ENCODE results near the gene SFRP5. TPM values are rescaled to one million over a fixed set of nuclear protein-coding genes. Genes with fewer than 3 reads are reported as not detected.

The SFRP5 gene
- total RNA-seq, 2 experiments from 2014 or later, result not detected

DNA sequence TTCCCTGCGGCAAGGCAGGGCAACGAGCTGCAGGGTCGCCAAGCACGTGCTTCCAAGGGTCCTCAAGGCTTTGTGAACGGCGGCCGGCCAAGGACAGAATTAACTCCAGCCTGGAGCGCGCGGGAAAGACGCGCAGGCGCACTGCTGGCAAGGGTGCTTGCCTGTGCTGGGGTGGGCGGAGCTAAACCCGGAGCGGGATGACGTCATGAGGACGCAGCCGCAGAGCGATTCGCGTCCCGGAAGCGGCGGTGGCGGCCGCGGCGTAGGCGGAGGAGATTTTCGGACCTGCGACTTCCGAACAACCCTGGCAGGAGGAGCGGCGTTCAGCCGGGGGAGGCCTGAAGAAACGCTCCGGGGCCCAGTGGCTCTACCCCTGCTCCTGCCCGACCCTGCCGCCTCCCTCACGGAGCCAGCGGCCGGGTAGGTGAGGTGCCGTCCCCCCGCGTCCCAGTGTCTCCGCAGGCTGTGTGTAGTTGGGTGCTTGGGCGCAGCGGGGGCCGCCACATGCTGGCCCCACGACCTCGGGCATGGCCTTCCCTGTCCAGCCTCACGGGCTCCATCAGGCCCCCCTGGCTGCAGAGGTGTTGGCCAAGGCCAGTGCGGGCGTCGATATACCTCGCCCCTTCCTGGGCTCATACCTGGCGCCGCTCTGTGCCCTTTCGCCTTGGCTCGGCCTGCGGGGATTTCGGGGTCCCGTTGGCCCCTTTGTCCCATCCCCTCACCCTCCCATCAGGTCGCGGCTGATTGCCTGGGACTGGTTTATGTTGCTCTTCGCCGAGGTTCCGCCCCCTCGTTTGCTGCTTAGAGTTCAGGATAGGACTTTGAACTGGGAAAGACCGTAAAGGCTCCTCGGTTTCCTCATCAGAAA lies 34.7 kb downstream of the SFRP5 start, which contains the start of gene ZFYVE27:
Gene ZFYVE27, plus strand, starts transcription at position 227 of the 868 bp plus-strand sequence. CDS start 1,350 bp downstream, outside the sequence.
- peaks cover 3% of the 10 kb centered on the region for H3K9me3 Mint-ChIP-seq
- peaks cover 29% of the 10 kb centered on the region for H3K36me3 Mint-ChIP-seq (ENCODE audit: low read depth)
- peaks cover 44% of the 10 kb centered on the region for H3K4me1 Mint-ChIP-seq
- DNase-seq, result peak; percentile 95
- no peaks in the 10 kb centered on the region for H3K27me3 Mint-ChIP-seq
- ChIA-PET POLR2A (no interaction called here), CTCF (interaction anchor here (0.7 to 4.1 kb wide), 11 partner anchors 9 to 50 kb away, joined by 4 to 20 read pairs (median 4); partner anchors contain the start of genes AVPI1 and MARVELD1)
- peak within 1 kb of the TSS; percentile 92 for H3K4me3 Mint-ChIP-seq
- peak within 1 kb of the TSS; percentile 96 for H3K27ac Mint-ChIP-seq

DNA sequence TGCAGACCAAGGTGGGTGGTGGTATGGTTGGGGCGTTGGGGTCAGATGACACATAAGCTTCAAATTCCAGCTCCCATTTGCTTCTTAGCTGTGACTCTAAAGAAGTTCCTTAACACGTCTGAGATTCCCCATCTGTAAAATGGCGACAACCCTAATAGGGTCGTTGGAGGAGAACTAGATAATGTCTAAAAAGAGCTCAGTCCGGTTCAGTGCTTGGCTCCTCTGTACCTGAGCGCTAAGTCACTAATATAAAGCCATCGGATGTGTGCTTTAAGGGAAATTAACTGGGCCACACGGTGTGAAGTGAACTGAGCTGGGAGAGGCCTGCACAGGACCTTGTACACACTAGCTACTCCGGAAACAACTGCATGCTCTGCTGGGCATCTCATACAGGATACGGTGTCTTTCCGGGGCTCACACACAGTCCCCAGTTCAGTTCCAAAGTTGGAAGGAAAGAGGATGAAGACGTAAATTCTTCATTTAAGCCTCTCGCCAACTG lies 35.3 kb downstream of the SFRP5 start:
- Mint-ChIP-seq H3K4me1 (peaks cover 42% of the 10 kb centered on the region), H3K36me3 (ENCODE audit: low read depth) (peaks cover 27% of the 10 kb centered on the region), H3K9me3 (peaks cover 3% of the 10 kb centered on the region), H3K27ac (peak overlapping the region; percentile 96), H3K4me3 (peak overlapping the region; percentile 92), H3K27me3 (no peaks in the 10 kb centered on the region)
- no peak for DNase-seq
- CTCF ChIA-PET, result interaction anchor here (0.7 to 4.1 kb wide), 12 partner anchors 9 to 59 kb away, joined by 3 to 20 read pairs (median 4); partner anchors contain the start of genes AVPI1 and MARVELD1
- POLR2A ChIA-PET, result no interaction called here

DNA sequence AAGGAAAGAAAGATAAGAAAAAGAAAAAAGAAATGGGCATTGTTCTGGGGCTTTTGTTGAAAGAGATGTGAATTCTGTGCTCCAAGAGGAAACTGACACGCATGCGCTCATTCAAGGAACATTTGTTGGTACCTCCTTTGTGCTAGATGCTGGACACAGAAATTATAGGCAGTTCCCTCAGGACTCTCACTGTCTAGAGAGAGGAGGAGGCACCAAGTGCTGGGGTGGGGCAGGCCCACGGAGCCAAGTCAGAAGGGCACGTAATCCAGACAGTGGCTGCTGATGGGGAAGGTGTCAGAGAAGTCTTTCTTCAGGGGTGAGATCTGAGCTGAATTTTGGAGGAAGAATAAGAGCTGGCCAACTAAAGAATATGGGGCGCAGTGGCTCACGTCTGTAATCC lies 37.8 kb downstream of the SFRP5 start:
- Mint-ChIP-seq H3K27me3 (peaks cover 3% of the 10 kb centered on the region), H3K9me3 (peaks cover 3% of the 10 kb centered on the region), H3K4me3 (no peak overlapping the region), H3K36me3 (ENCODE audit: low read depth) (peaks cover 7% of the 10 kb centered on the region), H3K27ac (no peak overlapping the region), H3K4me1 (peaks cover 26% of the 10 kb centered on the region)
- POLR2A ChIA-PET, result no interaction called here
- DNase-seq, result no peak
- CTCF ChIA-PET, result interaction anchor here (0.9 to 4.1 kb wide), 6 partner anchors 17 to 60 kb away, joined by 3 to 12 read pairs (median 4); partner anchors contain the start of gene MARVELD1

DNA sequence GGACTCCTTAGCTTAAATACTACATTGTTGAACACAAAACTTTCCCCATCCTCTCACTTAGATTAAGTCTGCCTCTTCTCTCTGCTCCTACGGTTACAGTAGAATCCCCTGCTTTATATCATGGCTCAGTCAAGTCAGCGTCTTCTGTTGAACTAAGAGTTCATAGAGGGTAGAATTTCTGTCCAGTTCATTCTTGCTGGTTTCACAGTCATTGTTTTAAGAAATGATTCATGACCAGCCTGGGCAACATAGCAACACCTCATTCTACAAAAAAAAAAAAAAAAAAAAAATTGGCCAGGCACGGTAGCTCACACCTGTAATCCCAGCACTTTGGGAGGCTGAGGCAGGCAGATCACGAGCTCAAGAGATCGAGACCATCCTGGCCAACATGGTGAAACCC lies 38.5 kb downstream of the SFRP5 start:
- ChIA-PET CTCF (interaction anchor here (0.9 to 4.1 kb wide), 5 partner anchors 16 to 59 kb away, joined by 3 to 12 read pairs (median 4); partner anchors contain the start of gene MARVELD1), POLR2A (interaction anchor here (0.6 kb wide), 1 partner anchor 13 kb away, joined by 9 read pairs; no protein-coding TSS in a partner anchor)
- DNase-seq, result no peak
- H3K27ac Mint-ChIP-seq, result no peak overlapping the region
- H3K36me3 Mint-ChIP-seq (ENCODE audit: low read depth), result peaks cover 7% of the 10 kb centered on the region
- no peak overlapping the region for H3K4me3 Mint-ChIP-seq
- peaks cover 21% of the 10 kb centered on the region for H3K4me1 Mint-ChIP-seq
- H3K27me3 Mint-ChIP-seq, result peaks cover 4% of the 10 kb centered on the region
- peaks cover 3% of the 10 kb centered on the region for H3K9me3 Mint-ChIP-seq

DNA sequence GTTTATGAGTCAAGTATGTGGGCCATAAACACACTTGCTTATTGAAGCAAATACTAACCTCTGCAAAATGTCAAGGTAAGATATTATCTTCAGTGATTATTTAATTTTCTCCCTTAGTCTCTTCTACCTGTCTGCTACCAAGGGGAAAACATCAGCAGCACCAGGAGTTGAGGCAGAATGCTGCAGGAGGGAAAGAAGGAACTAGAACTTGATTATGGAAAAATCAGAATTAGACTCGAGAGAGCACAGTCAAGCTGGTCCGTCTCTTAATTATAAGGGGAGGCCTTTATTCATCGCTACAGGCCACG lies 39.8 kb downstream of the SFRP5 start:
- ChIA-PET CTCF (interaction anchor here (0.6 to 1.9 kb wide), 5 partner anchors 14 to 156 kb away, joined by 3 to 5 read pairs (median 4); no protein-coding TSS in a partner anchor), POLR2A (no interaction called here)
- Mint-ChIP-seq H3K27me3 (peaks cover 4% of the 10 kb centered on the region), H3K4me3 (no peak overlapping the region), H3K4me1 (peaks cover 12% of the 10 kb centered on the region), H3K36me3 (ENCODE audit: low read depth) (peaks cover 3% of the 10 kb centered on the region), H3K9me3 (peaks cover 3% of the 10 kb centered on the region), H3K27ac (no peak overlapping the region)
- no peak for DNase-seq

DNA sequence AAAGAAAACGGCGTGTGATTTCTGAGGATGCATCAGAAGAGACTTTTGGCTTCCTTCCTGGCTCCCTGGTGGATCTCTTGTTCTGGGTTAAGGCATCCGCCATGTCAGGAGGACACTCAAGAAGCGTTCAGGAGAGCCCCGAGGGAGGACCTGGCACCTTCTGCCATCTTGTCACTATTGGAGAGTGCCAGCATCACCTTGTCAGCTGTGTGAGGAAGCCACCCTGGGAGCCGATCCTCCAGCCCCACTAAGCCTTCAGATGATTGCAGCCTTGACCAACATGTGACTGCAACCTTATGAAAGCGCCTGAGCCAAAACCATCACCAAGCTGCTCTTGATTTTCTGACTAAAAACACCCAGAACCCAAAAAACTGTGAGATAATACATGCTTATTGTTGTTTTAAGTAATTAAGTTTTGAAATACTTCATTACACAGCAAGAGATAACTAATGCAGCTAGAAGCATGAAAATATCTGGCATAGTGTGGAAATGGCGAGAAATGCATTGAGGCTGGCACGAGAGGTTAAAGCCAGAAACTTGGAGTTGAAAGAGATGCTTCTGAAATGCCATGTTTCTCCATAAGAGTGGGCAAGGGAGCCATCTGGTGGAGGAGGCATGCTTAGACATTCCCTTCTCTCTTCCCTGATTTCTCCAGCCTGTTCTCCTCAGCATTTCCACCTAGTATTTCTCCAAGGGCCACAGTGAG lies 40.3 kb downstream of the SFRP5 start:
- peaks cover 3% of the 10 kb centered on the region for H3K9me3 Mint-ChIP-seq
- peak; percentile 62 for DNase-seq
- POLR2A ChIA-PET, result no interaction called here
- CTCF ChIA-PET, result interaction anchor here (0.6 to 1.7 kb wide), 6 partner anchors 13 to 48 kb away, joined by 3 to 4 read pairs (median 4); partner anchors contain the start of gene AVPI1
- peaks cover 4% of the 10 kb centered on the region for H3K27me3 Mint-ChIP-seq
- peaks cover 3% of the 10 kb centered on the region for H3K36me3 Mint-ChIP-seq (ENCODE audit: low read depth)
- H3K4me3 Mint-ChIP-seq, result no peak overlapping the region
- H3K27ac Mint-ChIP-seq, result no peak overlapping the region
- H3K4me1 Mint-ChIP-seq, result peaks cover 7% of the 10 kb centered on the region

DNA sequence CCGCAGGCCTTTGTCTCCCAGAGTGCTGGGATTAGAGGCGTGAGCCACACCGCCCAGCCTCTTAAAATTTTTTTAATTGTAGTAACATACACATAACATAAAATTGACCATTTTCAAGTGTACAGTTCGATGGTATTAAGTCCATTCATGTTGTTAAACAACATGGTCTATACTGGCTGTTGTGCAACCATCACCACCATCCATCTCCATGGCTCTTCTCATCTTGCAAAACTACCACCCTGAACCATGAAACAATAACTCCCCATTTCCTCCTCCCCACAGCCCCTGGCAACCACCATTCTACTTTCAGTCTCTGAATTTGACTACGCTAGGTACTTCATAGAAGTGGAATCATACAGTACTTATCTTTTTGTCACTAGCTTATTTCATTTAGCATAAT lies 42.8 kb downstream of the SFRP5 start:
- Mint-ChIP-seq H3K9me3 (no peaks in the 10 kb centered on the region), H3K27me3 (peaks cover 10% of the 10 kb centered on the region), H3K4me1 (peaks cover 2% of the 10 kb centered on the region), H3K4me3 (no peak overlapping the region), H3K36me3 (ENCODE audit: low read depth) (no peaks in the 10 kb centered on the region), H3K27ac (no peak overlapping the region)
- ChIA-PET POLR2A (no interaction called here), CTCF (no interaction called here)
- no peak for DNase-seq

DNA sequence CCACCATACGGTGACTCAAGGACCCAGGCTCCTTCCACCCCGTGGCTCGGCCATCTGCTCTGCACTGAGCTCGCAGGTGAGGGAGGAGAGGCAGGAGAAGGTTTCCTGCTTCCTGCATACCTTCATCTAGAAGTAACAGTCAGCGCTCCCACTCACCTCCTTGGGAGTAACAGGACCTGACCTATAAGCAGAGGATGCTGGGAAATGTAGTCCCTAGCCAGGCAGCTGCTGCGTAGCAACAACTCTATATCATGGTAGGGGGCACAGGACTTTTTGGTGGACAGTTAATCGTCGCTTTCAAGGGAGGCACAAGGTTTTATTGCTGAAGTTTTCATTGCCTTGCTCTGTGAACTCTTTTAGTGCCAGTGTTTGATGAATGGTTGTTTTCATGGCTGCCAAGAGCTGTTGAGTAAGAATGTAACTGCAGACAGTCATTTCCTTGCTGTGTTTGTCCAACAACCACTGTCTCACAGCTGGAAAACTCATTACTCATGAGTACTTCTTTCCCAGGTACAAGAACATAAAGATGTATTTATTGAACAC lies 45.1 kb downstream of the SFRP5 start:
- no peaks in the 10 kb centered on the region for H3K9me3 Mint-ChIP-seq
- no peaks in the 10 kb centered on the region for H3K36me3 Mint-ChIP-seq (ENCODE audit: low read depth)
- H3K27ac Mint-ChIP-seq, result no peak overlapping the region
- no peak for DNase-seq
- CTCF ChIA-PET, result interaction anchor here (0.6 to 4.5 kb wide), 9 partner anchors 10 to 542 kb away, joined by 3 to 19 read pairs (median 4); partner anchors contain the start of genes MARVELD1 and ZFYVE27
- H3K4me3 Mint-ChIP-seq, result no peak overlapping the region
- peaks cover 2% of the 10 kb centered on the region for H3K4me1 Mint-ChIP-seq
- peaks cover 12% of the 10 kb centered on the region for H3K27me3 Mint-ChIP-seq
- POLR2A ChIA-PET, result no interaction called here

DNA sequence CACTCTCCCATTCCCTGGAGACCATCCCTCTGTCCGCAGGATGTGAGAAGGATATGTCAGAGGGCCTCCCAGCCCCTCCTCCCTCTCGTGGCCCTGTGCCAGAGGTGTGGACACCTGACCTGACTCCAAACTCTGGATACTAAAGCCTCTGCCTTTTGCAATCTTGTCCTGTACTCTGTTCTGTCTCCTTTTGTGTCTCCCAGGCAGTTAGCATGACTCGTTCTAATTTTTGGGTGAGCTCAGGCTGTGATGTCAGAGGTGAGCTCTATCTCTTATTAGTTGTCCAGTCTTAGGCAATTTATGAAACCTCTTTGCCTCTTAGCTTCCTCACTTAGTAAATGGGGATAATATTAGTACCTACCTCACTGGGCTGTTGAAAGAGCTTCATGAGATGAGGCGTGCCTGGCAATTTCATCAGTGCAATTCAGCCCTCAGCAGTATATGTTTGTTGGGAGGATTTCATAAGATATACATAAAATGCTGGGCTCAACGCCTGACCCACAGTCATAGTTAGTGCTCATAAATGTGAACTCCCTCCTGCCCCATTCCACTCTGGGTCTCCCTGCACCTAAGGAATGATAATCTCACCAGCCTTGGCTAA lies 47.4 kb downstream of the SFRP5 start:
- Mint-ChIP-seq H3K36me3 (ENCODE audit: low read depth) (no peaks in the 10 kb centered on the region), H3K27me3 (peaks cover 11% of the 10 kb centered on the region), H3K27ac (no peak overlapping the region), H3K9me3 (no peaks in the 10 kb centered on the region), H3K4me1 (peaks cover 2% of the 10 kb centered on the region), H3K4me3 (no peak overlapping the region)
- ChIA-PET CTCF (interaction anchor here (0.8 to 4.5 kb wide), 7 partner anchors 11 to 152 kb away, joined by 3 to 19 read pairs (median 5); partner anchors contain the start of genes ANKRD2, AVPI1 and MARVELD1), POLR2A (no interaction called here)
- DNase-seq, result no peak

DNA sequence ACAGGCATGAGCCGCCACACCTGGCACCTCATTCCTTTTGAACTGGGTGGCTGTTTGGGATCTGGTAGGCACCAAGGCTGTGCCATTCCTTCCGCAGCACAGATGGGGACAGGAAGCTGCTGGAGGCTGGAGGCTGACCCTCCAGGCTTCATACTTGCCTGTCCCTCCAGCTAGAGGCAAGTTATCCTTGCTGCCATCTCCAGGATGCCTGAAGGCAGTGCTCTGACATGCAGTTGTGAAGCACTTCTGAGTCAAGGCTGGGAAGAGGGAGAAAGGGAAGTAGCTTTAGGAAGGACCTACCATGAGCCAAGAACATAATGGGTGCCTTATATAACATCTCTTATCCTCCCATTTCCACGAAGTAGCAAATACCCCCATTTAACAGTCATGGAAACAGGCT lies 48.8 kb downstream of the SFRP5 start:
- Mint-ChIP-seq H3K4me3 (no peak overlapping the region), H3K27me3 (peaks cover 11% of the 10 kb centered on the region), H3K9me3 (no peaks in the 10 kb centered on the region), H3K36me3 (ENCODE audit: low read depth) (no peaks in the 10 kb centered on the region), H3K4me1 (no peaks in the 10 kb centered on the region), H3K27ac (no peak overlapping the region)
- no peak for DNase-seq
- POLR2A ChIA-PET, result no interaction called here
- CTCF ChIA-PET, result interaction anchor here (1.0 to 4.5 kb wide), 3 partner anchors 10 to 37 kb away, joined by 3 to 19 read pairs (median 3); partner anchors contain the start of gene MARVELD1

DNA sequence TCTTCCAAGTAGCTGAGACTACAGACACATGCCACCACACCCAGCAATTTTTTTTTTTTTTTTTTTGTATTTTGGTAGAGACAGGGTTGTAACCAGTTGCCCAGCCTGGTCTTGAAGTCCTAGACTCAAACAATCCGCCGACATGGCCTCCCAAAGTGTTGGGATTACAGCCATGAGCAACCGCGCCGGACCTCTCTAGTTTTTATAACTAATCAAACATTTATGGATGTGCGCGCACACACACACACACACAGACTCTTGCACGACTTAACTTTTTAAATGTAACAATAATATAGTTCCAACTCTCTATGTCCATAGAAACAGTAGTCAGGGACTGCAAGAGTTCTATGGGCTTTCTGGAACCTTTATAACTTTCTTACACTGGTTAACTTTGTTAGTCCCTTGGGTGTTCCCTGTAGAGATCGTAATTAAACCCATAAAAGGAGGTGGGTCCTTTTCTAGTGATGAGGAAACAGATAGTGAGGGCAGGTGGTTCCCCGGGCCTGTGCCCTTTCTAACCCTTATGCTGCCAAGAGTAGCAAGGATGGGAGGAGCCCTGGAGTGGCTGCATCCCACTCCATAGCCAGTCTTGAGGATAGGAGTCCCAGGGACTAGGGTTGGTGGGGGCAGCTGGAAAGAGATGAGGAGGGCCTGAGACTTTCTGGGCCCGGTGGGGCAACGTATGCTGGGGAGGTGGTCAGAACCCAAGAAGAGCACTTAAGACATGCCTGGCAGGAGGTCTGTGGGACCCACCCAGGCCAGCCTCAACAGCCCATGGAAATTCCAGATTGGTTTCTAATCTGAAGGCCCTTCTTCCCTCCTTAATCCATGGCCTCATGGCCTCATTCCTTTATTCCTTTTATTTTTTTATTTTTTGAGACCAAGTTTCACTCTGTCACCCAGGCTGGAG lies 49.7 kb downstream of the SFRP5 start:
- CTCF ChIA-PET, result interaction anchor here (1.1 kb wide), 1 partner anchor 34 kb away, joined by 3 read pairs; no protein-coding TSS in a partner anchor
- no peak for DNase-seq
- POLR2A ChIA-PET, result no interaction called here

More for the DNA sequence above, 49.7 kb downstream of the SFRP5 start:
- no peak overlapping the region for H3K27ac Mint-ChIP-seq
- peaks cover 11% of the 10 kb centered on the region for H3K27me3 Mint-ChIP-seq
- no peaks in the 10 kb centered on the region for H3K9me3 Mint-ChIP-seq
- no peaks in the 10 kb centered on the region for H3K36me3 Mint-ChIP-seq (ENCODE audit: low read depth)
- no peak overlapping the region for H3K4me3 Mint-ChIP-seq
- no peaks in the 10 kb centered on the region for H3K4me1 Mint-ChIP-seq
